ENCODE measurements around the gene MAP7.
"Not testable (repeated sequence)": the region's sequence is repeated elsewhere in the genome, so short reads cannot be mapped to it uniquely, and the experiment has no call there.

The MAP7 gene

GRCh38 chr6:136550330-136551071 is at the start of gene MAP7:
MAP7 (minus strand) TSS chr6:136550422; CDS start chr6:136550408, 14 bp downstream.
- Histone ChIP-seq H3K9ac (ENCODE audit: low read depth, low read length) (peak within 1 kb of the TSS; percentile 74), H3K36me3 (ENCODE audit: control insufficient read depth, insufficient read depth, low read length) (no peaks in the 10 kb centered on the region), H3K27ac (ENCODE audit: low read depth, low read length) (peak within 1 kb of the TSS; percentile 63), H3K4me3 (ENCODE audit: low read depth, low read length) (peak within 1 kb of the TSS; percentile 88), H3K4me1 (ENCODE audit: control insufficient read depth, insufficient read depth, low read length) (peaks cover 26% of the 10 kb centered on the region), H3K27me3 (ENCODE audit: control insufficient read depth, insufficient read depth, low read length) (peaks cover 32% of the 10 kb centered on the region), H3K9me3 (ENCODE audit: control insufficient read depth, insufficient read depth, low read length) (no peaks in the 10 kb centered on the region)

- Histone ChIP-seq H3K36me3 (ENCODE audit: control insufficient read depth, insufficient read depth, low read length) (no peaks in the 10 kb centered on the region), H3K27me3 (ENCODE audit: control insufficient read depth, insufficient read depth, low read length) (no peaks in the 10 kb centered on the region), H3K4me1 (ENCODE audit: control insufficient read depth, insufficient read depth, low read length) (no peaks in the 10 kb centered on the region; the same call in 1 of the 2 replicates), H3K9me3 (ENCODE audit: control insufficient read depth, insufficient read depth, low read length) (no peaks in the 10 kb centered on the region), H3K9ac (ENCODE audit: low read depth, low read length) (no peak overlapping the region), H3K27ac (ENCODE audit: low read depth, low read length) (no peak overlapping the region), H3K4me3 (ENCODE audit: low read depth, low read length) (no peak overlapping the region)
Observed at GRCh38 chr6:136599329-136600011, 49.2 kb upstream of the MAP7 start.

- Histone ChIP-seq H3K36me3 (ENCODE audit: control insufficient read depth, insufficient read depth, low read length) (no peaks in the 10 kb centered on the region), H3K4me1 (ENCODE audit: control insufficient read depth, insufficient read depth, low read length) (peaks cover 14% of the 10 kb centered on the region), H3K27ac (ENCODE audit: low read depth, low read length) (no peak overlapping the region)
Observed at GRCh38 chr6:136598048-136598447, 47.8 kb upstream of the MAP7 start.

GRCh38 chr6:136594671-136595070 is 44.4 kb upstream of the MAP7 start:
- no peaks in the 10 kb centered on the region for H3K27me3 ChIP-seq (ENCODE audit: control insufficient read depth, insufficient read depth, low read length)
- no peaks in the 10 kb centered on the region for H3K36me3 ChIP-seq (ENCODE audit: control insufficient read depth, insufficient read depth, low read length)
- peaks cover 34% of the 10 kb centered on the region for H3K4me1 ChIP-seq (ENCODE audit: control insufficient read depth, insufficient read depth, low read length)
- no peak overlapping the region for H3K9ac ChIP-seq (ENCODE audit: low read depth, low read length)
- H3K9me3 ChIP-seq (ENCODE audit: control insufficient read depth, insufficient read depth, low read length), result no peaks in the 10 kb centered on the region
- H3K4me3 ChIP-seq (ENCODE audit: low read depth, low read length), result no peak overlapping the region
- H3K27ac ChIP-seq (ENCODE audit: low read depth, low read length), result no peak overlapping the region

More at GRCh38 chr6:136598048-136598447, 47.8 kb upstream of the MAP7 start:
- no peaks in the 10 kb centered on the region for H3K27me3 ChIP-seq (ENCODE audit: control insufficient read depth, insufficient read depth, low read length)
- no peak overlapping the region for H3K9ac ChIP-seq (ENCODE audit: low read depth, low read length)
- no peak overlapping the region for H3K4me3 ChIP-seq (ENCODE audit: low read depth, low read length)
- no peaks in the 10 kb centered on the region for H3K9me3 ChIP-seq (ENCODE audit: control insufficient read depth, insufficient read depth, low read length)

- Histone ChIP-seq H3K36me3 (ENCODE audit: control insufficient read depth, insufficient read depth, low read length) (no peaks in the 10 kb centered on the region), H3K4me1 (ENCODE audit: control insufficient read depth, insufficient read depth, low read length) (peaks cover 40% of the 10 kb centered on the region), H3K27me3 (ENCODE audit: control insufficient read depth, insufficient read depth, low read length) (no peaks in the 10 kb centered on the region), H3K4me3 (ENCODE audit: low read depth, low read length) (no peak overlapping the region), H3K9me3 (ENCODE audit: control insufficient read depth, insufficient read depth, low read length) (no peaks in the 10 kb centered on the region), H3K27ac (ENCODE audit: low read depth, low read length) (no peak overlapping the region), H3K9ac (ENCODE audit: low read depth, low read length) (no peak overlapping the region)
Observed at GRCh38 chr6:136593748-136594490, 43.7 kb upstream of the MAP7 start.

- Histone ChIP-seq H3K27ac (ENCODE audit: low read depth, low read length) (no peak overlapping the region), H3K4me3 (ENCODE audit: low read depth, low read length) (no peak overlapping the region), H3K4me1 (ENCODE audit: control insufficient read depth, insufficient read depth, low read length) (peaks cover 44% of the 10 kb centered on the region), H3K36me3 (ENCODE audit: control insufficient read depth, insufficient read depth, low read length) (no peaks in the 10 kb centered on the region), H3K27me3 (ENCODE audit: control insufficient read depth, insufficient read depth, low read length) (no peaks in the 10 kb centered on the region), H3K9me3 (ENCODE audit: control insufficient read depth, insufficient read depth, low read length) (no peaks in the 10 kb centered on the region), H3K9ac (ENCODE audit: low read depth, low read length) (no peak overlapping the region)
Observed at GRCh38 chr6:136592930-136593673, 42.9 kb upstream of the MAP7 start.

GRCh38 chr6:136591617-136592016 is 41.4 kb upstream of the MAP7 start:
- no peaks in the 10 kb centered on the region for H3K36me3 ChIP-seq (ENCODE audit: control insufficient read depth, insufficient read depth, low read length)
- H3K27ac ChIP-seq (ENCODE audit: low read depth, low read length), result peak overlapping the region; percentile 23
- H3K4me3 ChIP-seq (ENCODE audit: low read depth, low read length), result peak overlapping the region; percentile 19; the same call in 1 of the 2 replicates

GRCh38 chr6:136590846-136591245 is 40.6 kb upstream of the MAP7 start:
- H3K4me3 ChIP-seq (ENCODE audit: low read depth, low read length); H3K9ac ChIP-seq (ENCODE audit: low read depth, low read length); H3K36me3 ChIP-seq (ENCODE audit: control insufficient read depth, insufficient read depth, low read length); H3K9me3 ChIP-seq (ENCODE audit: control insufficient read depth, insufficient read depth, low read length); H3K27ac ChIP-seq (ENCODE audit: low read depth, low read length); H3K27me3 ChIP-seq (ENCODE audit: control insufficient read depth, insufficient read depth, low read length): not testable (repeated sequence)
- H3K4me1 ChIP-seq (ENCODE audit: control insufficient read depth, insufficient read depth, low read length), result peaks cover 47% of the 10 kb centered on the region

More at GRCh38 chr6:136591617-136592016, 41.4 kb upstream of the MAP7 start:
- Histone ChIP-seq H3K4me1 (ENCODE audit: control insufficient read depth, insufficient read depth, low read length) (peaks cover 44% of the 10 kb centered on the region), H3K27me3 (ENCODE audit: control insufficient read depth, insufficient read depth, low read length) (no peaks in the 10 kb centered on the region), H3K9me3 (ENCODE audit: control insufficient read depth, insufficient read depth, low read length) (no peaks in the 10 kb centered on the region), H3K9ac (ENCODE audit: low read depth, low read length) (no peak overlapping the region)

- Histone ChIP-seq H3K4me3 (ENCODE audit: low read depth, low read length) (no peak overlapping the region), H3K27me3 (ENCODE audit: control insufficient read depth, insufficient read depth, low read length) (no peaks in the 10 kb centered on the region), H3K27ac (ENCODE audit: low read depth, low read length) (no peak overlapping the region), H3K9ac (ENCODE audit: low read depth, low read length) (no peak overlapping the region), H3K36me3 (ENCODE audit: control insufficient read depth, insufficient read depth, low read length) (no peaks in the 10 kb centered on the region), H3K4me1 (ENCODE audit: control insufficient read depth, insufficient read depth, low read length) (peaks cover 29% of the 10 kb centered on the region), H3K9me3 (ENCODE audit: control insufficient read depth, insufficient read depth, low read length) (no peaks in the 10 kb centered on the region)
Observed at GRCh38 chr6:136587527-136587926, 37.3 kb upstream of the MAP7 start.

GRCh38 chr6:136586295-136586694 is 36.1 kb upstream of the MAP7 start:
- no peak overlapping the region for H3K4me3 ChIP-seq (ENCODE audit: low read depth, low read length)
- peaks cover 17% of the 10 kb centered on the region for H3K4me1 ChIP-seq (ENCODE audit: control insufficient read depth, insufficient read depth, low read length)
- H3K27me3 ChIP-seq (ENCODE audit: control insufficient read depth, insufficient read depth, low read length), result no peaks in the 10 kb centered on the region
- no peak overlapping the region for H3K27ac ChIP-seq (ENCODE audit: low read depth, low read length)
- no peak overlapping the region for H3K9ac ChIP-seq (ENCODE audit: low read depth, low read length)
- no peaks in the 10 kb centered on the region for H3K36me3 ChIP-seq (ENCODE audit: control insufficient read depth, insufficient read depth, low read length)
- no peaks in the 10 kb centered on the region for H3K9me3 ChIP-seq (ENCODE audit: control insufficient read depth, insufficient read depth, low read length)
